ENCODE data around the gene AGBL1.

Gene AGBL1

GRCh38 chr15:86590461-86590860 is 510.8 kb downstream of the AGBL1 start:
- DNase-seq (ENCODE audit: low read depth) = no peak

- no peak for DNase-seq (ENCODE audit: low read depth)
These were observed 511.5 kb downstream of the AGBL1 start for GRCh38 chr15:86591158-86591557.

DNA sequence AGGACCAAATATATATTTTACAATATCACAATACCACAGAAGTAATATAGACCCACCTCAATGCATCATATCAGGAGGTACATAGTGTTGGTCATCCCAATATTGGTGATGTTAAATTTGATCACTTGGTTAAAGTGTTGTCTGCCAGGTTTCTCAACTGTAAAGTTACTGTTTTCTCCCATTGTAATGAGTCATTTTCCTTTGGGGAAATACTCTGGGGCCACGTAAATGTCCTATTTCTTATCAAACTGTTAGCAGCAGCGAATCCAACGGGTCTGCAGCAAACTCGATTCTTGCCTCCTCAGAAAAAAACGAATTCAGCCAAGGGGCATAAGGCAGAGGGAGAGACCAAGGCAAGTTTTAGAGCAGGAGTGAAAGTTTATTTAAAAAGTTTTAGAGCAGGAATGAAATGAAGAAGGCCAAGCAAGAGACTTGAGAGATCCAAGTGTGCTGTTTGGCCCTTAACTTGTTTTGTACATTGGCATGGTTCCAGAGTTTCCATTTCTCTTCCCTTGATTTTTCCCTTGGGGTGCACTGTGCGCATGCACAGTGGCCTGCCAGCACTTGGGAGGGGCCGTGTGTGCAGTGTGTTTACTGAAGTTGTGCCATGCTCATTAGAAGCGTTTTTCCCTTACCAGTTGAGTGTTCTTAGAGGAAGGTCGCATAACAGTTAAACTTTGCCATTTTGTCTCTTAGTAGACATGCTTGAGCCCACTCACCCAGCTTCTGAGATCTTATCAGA is 512.5 kb downstream of the AGBL1 start:
- no peak for DNase-seq (ENCODE audit: low read depth)

- DNase-seq (ENCODE audit: low read depth) = no peak
These were observed 516.1 kb downstream of the AGBL1 start for GRCh38 chr15:86595741-86596140.

DNA sequence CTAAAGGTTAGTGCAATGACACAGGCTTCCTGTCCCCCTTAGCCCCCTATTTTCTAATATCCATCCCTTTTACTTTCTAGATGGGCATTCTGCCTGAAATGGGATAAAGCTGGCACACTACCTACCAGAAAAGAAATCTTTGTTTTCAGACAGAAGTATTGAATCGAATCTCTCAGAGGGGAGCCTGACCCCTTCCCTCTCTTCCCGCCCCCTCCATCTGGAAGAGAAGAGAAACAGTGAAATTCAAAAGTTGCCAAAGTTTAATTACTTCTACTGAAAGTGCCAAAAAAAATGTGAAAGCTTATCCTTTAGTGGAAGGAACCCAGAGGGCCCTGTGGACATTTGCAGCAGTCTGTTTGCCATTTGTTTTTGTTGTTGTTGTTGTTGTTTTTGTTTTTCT is 523.8 kb downstream of the AGBL1 start:
- no peak for DNase-seq (ENCODE audit: low read depth)

GRCh38 chr15:86608461-86609205 is 529.0 kb downstream of the AGBL1 start:
- no peak for DNase-seq (ENCODE audit: low read depth)

- no peak for DNase-seq (ENCODE audit: low read depth)
These were observed 529.6 kb downstream of the AGBL1 start for GRCh38 chr15:86609275-86609674.

- no peak for DNase-seq (ENCODE audit: low read depth)
These were observed 530.4 kb downstream of the AGBL1 start for GRCh38 chr15:86610038-86610437.

GRCh38 chr15:86611417-86612040 is 531.9 kb downstream of the AGBL1 start:
- DNase-seq (ENCODE audit: low read depth) = no peak

DNA sequence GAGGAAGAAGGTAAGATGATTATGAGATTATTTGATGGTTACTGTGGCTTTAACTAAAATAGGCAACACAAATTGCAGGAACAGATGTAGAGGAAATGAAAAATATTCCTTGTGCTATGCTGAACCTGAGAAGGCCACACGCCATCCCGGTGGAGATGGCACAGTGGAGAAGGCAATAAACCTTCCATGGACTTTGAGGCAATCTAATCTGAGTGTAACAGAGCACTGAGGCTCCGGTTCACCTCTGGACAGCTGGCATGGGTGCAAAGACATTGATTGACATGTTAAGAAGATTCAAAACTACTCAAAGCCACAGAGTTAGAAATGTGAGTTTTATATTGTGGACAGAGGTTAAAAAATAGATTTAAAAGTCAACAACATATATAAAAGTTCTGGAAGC is 535.7 kb downstream of the AGBL1 start:
- no peak for DNase-seq (ENCODE audit: low read depth)

GRCh38 chr15:86615816-86616215 is 536.1 kb downstream of the AGBL1 start:
- DNase-seq (ENCODE audit: low read depth) = no peak

DNA sequence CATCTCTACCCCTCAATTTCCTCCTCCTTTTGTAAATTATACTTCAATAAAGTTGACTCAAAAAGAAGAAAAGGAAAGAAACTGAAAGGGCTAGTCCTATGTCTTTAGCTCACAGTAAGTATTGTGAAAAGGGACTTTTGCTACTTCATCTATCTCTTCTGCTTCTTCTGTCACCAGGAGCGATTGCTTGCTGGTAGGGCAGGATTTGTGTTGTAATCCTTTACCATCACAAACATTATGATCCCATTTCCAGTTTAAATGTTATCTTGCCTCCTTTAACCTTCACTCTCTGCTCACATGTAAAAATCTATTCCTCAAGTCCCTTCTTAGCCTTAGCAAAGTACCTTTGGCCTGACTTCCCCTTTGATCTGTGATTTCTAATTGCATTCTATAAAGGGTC is 537.1 kb downstream of the AGBL1 start:
- DNase-seq (ENCODE audit: low read depth) = no peak

DNA sequence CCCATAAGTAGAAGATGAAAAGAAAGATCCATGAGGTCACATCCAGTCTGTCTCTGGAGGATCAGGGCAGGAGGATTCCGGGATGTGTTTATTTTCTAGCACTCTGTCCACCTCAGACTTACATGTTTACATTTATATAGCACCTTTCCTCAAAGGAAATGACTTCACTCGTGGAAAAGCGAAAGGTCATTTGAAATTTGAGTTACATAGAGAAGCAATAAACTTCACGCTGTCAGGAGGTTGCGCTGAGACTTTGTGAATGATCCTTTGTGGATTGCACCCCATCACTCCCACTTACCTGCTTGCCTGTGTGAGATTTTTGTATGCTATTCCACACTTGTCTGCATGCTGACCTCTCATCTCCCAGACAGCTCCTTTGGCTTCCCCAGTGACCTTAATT is 540.5 kb downstream of the AGBL1 start:
- DNase-seq (ENCODE audit: low read depth) = no peak

GRCh38 chr15:86620641-86621349 is 541.1 kb downstream of the AGBL1 start:
- DNase-seq (ENCODE audit: low read depth) = no peak

DNA sequence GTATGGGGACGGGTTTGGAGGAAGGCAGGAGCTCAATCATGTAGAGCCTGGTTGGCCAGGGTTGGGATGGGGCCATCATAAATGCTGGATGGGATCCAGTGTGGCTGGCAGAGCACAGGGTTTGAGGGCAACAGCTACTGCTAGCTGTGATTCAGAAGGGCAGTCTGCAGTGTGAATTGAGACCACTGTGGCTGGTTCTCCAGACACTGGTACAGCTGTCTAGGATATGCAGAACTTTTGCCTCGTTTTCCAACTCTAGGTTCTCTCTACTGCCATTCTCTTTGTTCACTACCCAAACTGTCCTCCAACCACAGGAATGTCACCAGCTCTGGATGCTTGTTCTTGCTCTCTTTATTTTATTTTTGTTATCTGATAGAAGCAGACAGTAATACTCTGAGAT is 543.6 kb downstream of the AGBL1 start:
- DNase-seq (ENCODE audit: low read depth) = no peak

DNA sequence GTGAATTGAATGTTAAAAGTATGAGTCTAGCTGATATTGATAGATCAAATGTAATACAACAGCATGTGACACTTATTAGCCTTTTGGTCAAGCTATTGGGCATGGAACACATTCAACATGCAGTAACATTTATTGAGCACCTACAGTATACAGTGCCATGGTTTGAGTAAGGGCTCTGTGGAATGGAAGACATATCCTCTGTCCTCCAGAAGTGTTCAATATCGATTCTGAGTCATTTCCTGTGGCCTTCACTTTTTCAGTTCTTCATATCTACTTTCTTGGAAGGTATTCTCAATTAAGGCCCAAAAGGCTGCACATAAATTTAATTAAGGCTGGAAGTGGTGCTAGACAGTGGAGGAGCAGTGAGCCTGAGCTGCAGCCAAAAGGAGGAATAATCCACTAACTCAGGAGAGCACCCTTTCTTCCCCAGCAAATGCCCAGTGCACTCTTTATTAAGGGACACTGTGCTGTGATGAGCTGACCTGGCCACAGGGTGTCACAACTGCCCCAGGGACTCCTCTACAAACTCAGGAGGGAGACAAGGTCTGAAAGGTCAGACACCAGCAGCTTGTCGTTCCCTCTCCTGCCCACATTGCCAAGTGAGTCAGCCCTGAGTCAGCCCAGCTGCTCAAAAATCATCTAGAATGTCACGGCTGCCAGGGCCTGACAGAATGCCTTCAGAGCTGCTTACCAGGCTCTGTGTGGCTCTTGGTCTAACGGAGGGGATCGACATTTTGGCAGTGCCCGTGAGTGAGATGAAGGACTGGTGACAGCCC is 544.8 kb downstream of the AGBL1 start:
- DNase-seq (ENCODE audit: low read depth) = peak; percentile 21

DNA sequence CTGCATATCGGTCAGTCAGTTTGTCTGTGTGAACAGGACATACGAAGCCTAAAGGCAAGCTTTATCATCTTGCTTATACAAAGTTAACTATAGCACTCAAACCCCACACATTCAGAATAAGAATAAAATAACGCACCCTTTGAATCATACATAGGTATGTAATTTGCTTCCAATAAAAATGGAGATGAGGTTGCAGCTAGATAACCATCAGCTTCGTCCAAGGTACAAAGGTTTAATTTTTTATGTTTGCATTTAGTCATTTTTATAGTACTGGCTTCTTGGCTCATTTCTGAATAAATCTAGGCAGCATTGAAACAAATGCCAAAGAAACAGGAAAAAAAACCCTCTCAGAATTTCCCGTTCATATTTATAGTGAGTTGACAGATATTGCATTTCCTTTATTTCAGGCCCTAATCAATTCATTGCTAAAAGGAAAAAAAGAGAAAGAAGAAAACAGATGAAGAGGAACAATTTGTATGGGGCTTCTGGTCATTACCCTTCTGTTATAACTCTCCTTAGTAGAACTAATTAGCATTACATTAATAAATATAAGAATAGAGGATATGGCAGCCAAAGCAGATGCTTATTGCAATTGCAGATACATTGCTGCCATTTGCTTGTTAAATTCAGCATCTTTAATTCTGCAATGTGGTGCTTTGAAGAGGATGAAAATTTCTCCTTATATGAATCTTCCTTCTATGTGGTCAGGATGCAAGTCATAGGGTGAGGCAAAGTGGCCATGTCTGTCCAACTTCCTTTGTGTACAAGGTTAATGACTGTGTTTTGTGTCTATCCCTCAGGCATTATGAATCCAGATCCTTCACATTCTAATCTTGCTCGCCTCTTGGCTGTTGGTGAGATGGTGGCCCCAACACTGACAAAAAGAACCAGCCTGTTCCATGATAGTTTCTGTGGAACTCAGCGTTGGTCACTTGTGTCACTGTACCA is 550.0 kb downstream of the AGBL1 start:
- no peak for DNase-seq (ENCODE audit: low read depth)

GRCh38 chr15:86630946-86631345 is 551.3 kb downstream of the AGBL1 start:
- no peak for DNase-seq (ENCODE audit: low read depth)

DNA sequence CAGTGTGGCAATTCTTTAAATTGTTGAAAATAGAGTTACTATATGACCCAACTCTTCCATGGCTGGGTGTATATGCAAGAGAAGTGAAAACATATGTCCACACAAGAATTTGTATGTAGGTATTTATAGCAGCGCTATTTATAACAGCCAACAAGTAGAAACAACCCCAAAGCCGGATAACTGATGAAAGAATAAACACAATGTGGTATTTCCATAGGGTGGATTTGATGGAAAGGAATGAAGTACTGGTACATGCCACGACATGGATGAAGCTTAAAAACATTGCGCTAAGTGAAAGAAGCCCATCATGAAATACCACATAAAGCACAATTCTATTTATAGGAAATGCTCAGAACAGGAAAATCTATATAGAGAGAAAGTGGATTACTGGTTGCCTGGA is 554.5 kb downstream of the AGBL1 start:
- DNase-seq (ENCODE audit: low read depth) = no peak

DNA sequence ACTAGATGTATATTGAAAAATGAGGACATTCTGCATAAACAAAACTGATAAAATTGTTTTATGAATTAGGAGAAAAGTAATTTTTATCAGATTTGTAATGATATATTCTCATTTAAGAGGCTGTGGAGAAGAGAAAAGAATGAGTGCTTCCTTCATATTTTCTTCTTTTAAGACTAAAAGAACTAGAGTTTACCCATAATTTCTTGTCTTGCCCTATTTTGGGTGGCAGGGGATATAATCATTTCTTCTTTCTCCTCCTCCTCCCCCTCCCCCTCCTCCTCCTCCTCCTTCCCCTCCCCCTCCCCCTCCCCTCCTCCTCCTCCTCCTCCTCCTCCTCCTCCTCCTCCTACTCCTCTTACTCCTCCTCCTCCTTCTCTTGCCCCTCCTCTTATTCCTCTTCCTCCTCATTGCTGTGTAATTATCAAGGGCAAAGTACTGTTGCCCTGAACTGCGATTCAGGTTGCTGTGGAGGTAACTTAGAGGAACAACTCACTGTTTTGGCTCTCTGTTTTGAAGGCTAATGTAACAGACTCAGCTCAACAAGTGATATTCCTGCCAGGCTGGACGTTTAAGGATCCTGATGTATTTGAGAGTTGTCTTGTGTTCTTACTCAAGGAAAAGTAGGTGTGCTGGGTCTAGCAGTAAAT is 555.4 kb downstream of the AGBL1 start:
- no peak for DNase-seq (ENCODE audit: low read depth)

Measured in fibroblast of the conjunctiva (primary cell).